Suppressor macrophage (primary cell): ENCODE results near the gene NKAIN2.
"Not testable (repeated sequence)": the region's sequence is repeated elsewhere in the genome, so short reads cannot be mapped to it uniquely, and the experiment has no call there.

Experiments
- DNase-seq, 4 experiments: peaks; one replicate each; pipeline ENCODE4 v3.0.0-alpha.2; 2020 to 2022

Gene NKAIN2

DNA sequence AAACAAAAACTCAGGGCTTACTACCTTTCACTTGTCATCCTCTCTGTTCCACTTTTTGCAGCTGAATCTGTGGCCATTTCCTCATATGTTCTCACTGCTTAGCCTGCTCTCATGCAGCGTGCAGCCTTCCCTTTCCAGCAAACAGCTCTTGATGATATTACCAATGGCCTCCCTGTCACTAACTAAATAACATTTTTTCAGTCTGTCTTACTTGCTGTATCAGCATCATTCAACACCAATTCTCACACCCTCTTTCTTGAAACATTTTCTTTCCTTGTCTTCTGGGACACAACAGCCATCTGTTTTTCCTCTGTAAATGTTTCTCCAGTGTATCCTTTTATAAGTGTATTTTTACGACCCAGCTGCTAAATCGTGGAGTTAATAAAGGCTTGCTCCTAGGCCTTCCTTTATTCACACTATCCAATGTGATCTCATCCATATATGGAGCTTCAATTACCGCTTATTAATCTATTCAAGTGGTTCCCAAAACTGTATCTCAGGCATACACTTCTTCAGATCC lies 634.9 kb downstream of the NKAIN2 start:
- DNase-seq = peak in 3 of 4 experiments; percentile 24 to 32 (median 25)

DNA sequence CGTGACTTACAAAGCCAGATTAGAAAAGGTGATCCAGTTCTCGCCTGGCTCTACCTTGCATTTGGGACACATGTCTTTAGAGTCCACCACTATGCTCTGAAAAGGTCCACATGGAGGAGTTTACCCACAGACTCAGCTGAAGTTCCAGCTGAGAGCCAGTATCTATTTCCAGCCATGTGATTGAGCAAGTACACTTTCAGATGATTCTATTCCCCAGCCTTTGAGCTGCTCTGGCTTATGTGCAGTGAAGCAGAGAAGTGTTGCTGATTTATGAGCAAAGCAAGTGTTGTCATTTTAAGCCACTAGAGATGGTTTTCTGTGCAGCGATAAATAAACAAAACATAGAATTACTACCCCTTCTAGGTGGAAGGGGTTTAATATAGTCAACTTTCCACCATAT lies 637.8 kb downstream of the NKAIN2 start:
- DNase-seq = no peak

DNA sequence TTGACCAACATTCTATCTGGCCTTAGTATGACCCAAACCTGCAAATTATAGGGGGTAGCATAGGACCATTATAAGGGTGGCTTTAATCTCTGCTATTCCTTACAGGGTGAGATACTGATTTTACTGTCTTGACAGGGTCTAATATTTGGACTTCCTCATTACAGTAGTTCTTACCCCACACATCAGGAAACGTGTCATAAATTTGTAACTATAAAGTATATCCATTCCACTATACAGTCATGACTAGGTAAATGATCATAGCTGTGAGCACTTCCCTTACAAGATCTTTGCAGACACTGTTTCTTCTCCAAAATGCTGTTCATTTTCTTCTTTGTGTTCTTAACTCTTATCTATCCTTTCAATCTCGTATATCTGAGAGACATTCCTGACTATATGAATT lies 639.9 kb downstream of the NKAIN2 start:
- DNase-seq = peak in 2 of 4 experiments; percentile 14 to 41

DNA sequence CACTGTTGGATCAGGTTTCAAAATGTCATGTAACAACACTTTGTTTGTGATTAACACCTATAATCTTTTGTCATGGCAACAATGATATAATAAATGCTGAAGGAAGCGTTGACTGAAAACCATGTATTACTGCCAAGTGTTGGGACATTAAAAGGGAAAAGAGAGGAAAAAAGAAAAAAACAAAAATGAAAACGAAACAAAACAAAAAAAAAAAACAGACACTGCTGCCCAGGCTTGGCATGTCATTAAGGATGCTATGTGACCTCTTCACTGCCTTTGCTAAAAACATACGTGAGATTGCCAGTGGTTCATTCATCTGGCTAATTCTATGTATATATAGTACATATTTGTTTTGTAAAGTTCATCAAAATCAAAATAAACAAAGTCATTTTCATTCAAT lies 641.9 kb downstream of the NKAIN2 start:
- no peak for DNase-seq

DNA sequence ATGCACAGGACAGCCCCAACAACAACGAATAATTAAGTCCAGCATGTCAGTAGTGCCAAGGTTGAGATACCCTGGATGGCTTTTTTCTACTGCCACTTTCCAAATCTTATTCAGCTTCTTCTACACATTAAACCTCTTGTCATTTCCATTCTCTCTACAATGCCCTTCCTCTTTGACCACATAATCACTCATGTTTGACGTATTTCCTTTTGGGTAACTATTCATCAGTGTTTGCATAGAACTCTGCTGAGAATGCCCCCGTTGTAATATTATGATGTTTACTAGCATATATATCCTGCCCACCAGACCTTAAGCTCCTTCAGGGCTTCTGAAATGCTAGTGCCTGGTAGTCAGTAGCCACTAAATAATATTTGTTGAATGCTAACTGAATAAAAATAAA lies 643.3 kb downstream of the NKAIN2 start:
- no peak for DNase-seq

DNA sequence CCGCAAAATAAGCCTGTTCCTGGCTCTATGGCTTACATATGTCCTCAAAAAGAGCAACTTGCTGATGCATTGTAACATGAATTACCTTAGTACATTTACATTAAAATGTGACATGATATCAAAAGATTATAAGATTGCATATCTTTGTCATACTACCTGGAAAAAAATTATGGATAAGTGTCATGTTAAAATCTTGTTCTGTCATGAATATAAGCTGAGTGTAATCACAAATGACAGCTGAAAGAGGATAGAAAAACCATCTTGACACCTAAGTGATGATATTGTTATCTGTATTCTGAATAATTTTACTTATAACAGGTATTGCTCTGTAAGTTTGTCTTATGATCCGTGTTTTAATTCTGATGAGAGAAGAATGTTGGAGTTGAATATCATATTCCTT lies 655.6 kb downstream of the NKAIN2 start:
- DNase-seq = no peak

DNA sequence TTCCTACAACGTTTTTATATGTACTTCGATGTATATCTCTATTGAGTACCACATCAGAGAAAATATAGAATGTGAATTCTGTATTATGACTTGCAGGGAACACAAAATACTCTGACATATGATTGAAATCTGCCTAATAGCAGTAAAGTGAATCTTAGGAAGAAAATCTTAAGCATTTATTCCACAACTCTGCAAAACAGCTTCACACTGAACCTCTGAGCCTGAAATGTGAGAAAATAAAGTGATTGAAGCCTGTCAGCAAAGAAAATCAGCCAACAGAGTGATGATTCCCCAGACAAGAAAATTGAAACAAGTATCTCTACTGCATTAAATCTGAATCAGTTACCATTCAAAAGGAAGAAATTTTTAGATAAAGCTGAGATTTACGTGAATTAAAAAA lies 659.1 kb downstream of the NKAIN2 start:
- DNase-seq = no peak

DNA sequence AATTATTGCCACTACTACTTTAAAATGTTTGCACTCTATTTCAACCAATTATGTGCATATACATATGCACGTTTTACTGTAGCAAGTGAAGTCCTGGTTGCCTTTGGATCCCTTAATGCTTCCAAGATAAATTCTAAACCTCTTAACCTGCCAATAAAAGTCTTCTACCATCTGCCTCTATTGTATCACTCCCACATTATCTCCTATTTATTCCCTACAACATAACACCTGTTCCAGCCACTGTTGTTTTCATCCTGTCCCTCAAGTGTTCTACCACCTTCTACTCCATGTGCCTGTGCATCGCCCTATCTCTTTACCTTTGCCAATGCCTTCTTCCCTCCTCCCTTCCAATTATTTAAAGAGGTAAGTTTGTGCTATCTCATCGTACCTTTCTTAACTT lies 659.6 kb downstream of the NKAIN2 start:
- no peak for DNase-seq

DNA sequence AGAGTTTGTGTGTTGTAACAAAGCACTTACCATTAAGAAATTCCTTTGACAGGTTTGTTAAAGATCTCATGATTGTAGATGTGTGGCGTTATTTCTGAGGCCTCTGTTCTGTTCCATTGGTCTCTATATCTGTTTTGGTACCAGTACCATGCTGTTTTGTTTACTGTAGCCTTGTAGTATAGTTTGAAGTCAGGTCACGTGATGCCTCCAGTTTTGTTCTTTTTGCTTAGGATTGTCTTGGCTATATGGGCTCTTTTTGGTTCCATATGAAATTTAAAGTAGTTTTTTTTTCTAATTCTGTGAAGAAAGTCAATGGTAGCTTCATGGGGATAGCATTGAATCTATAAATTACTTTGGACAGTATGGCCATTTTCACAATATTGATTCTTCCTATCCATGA lies 660.9 kb downstream of the NKAIN2 start:
- DNase-seq = not testable (repeated sequence)

DNA sequence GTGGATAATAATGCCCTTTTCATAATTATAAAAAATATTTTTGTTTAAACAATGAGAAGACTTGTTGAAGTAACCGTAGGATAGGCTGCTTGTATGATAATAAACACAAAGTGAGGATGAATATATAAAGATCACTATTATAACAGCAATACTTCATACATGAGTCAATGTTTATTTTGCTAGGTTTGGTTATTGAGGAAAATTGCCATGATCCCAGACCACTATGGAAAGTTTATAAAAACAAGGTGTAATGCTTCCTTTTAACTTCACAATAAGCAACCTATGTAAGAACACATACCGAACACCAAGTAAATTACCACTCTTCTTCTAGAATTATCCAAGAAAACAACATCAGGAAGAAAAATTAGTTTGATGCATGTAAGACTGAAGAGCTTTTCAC lies 663.3 kb downstream of the NKAIN2 start:
- DNase-seq = no peak

DNA sequence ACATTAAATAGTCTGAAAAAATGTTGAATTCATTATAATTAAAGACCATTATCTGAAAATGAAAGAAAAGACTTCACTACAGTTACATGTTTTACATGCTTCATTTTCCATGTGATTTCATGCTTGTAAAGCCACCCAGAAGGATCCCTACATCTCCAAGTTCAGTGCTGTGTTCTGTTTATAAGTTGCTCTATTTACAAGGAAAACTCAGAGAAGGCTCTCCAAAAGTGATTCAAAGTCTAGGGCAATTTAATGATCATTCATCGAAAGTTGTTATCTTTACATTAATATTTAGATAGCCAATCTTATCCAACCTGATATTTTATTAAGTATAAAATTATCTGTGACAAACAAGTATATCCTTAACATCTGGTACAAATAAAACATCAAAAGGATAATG lies 663.7 kb downstream of the NKAIN2 start:
- no peak for DNase-seq

DNA sequence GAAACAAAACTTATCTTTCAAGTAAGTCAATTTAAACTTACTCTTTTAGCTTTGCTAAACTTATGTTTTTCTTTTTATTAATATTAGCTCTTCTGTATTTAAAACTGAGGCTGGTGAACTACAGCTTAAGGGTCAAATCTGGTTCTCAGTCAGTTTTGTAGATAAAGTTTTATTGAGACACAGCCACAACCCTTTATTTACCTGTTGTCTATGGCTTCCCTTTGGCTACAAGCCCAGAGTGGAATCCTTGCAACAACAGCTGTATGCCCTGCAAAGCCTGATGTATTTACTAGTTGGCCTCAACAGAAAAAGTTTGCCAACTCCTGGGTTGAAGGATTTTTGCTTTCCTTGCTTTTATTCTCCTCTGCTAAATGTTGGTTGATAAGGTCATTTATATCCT lies 667.1 kb downstream of the NKAIN2 start:
- DNase-seq = no peak

DNA sequence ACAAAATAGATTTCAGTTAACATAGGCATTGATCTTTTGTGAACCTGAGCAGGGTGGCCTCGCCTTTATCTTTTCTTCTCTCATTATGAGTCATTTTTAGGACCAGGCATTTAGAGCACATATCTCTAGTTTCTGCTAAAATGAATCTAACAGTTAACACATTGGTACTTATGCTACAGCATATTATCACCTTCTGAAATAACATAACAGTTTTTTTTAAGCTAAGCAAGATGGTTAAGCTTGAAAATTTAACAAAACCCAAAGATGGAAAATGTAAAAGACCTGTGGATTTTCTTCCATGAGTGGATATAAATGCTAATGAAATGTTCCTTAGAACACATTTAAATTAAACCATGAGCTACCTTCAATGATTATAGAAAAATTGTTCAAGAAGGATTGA lies 671.5 kb downstream of the NKAIN2 start:
- no peak for DNase-seq

DNA sequence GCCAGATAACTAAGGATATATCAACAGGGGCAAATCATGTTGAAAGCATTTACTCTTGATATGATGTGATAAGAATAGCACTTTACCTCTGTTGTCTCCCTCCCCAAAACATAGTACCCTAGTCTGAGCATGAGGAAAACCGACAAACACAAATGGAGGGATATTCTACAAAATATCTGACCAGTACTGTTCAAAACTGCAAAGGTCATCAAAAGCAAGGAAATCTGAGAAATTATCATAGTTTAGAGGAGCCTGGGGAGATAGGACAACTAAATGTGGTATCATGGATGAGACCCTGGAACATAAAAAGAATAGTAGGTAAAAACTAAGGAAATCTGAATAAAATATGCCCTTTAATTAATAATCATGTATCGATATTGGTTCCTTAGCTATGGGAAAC lies 675.2 kb downstream of the NKAIN2 start:
- no peak for DNase-seq

DNA sequence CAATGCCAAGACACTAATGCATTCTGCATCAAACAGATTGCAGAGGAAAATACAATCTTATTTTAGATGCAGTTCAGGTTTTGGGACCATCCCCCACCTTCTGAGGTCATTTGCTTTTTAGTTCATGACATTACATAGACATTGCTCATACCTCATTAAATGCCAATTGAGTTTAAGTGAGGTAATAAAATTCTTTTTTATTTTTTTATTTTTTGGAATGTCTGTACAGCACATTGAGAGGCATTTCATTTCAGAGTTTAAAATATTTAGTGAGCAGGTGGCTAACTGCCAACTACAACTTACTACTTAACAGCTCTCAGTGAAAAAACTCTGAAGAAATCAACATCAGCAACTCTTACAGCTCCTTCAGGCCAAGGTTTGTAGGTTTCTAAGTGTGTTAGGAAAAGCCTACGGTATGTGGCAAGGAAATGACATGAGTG lies 676.3 kb downstream of the NKAIN2 start:
- no peak for DNase-seq

DNA sequence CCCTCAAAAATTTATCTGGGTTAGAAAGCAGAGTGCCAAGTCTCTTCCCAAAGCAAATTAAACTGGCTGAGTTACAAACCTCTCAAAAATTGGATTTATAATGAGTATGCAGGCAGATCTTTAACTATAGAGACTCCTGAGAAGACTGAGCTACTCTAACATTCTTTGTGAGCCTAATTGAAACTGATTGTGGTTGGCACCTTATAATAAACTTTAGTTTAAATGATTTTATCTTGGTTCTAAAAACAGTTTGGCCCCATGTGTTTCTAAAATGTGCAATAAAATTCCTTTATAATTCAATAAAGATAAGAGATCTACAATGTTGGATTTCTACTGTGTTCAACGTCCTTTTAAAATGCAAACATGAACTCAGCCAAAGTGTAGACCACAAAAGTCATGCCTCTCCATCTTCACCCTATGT lies 678.4 kb downstream of the NKAIN2 start:
- DNase-seq = no peak

DNA sequence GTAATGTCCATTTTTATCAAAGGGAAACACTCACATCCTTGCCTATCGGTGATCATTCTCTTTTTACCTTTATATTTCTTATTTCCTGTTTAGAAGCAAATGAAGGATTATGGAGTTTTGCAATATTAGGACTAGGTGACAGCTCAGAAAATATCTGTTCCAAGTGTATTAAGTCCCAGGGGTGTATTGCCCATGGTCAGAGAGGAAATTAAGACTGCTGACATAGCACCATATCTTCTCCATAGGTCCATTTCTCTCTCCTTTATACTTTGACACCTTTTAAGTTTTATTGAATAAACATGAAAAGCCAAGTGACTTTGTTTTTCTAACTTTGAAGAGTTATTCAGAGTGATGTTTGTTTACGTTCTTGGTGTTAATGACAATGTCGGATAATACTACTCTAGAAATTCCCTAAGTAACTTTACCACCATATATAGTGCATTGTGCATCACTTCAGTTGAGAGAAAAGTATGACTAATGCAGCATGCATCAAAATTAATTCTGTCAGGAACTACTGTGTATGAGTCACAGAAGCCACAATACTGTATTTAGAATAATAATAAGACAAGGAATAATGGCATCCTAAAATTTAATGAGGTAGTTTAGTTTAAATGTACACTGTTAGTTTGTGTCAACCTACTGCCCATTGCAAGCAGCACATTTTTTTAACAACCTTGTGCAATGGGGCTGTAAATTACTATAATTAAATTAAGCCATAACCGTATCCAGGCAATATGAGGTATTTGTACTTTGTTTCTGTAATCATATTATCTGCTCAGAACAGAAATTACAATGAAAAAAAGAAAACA lies 684.2 kb downstream of the NKAIN2 start:
- DNase-seq = peak in 2 of 4 experiments; percentile 2 to 7

DNA sequence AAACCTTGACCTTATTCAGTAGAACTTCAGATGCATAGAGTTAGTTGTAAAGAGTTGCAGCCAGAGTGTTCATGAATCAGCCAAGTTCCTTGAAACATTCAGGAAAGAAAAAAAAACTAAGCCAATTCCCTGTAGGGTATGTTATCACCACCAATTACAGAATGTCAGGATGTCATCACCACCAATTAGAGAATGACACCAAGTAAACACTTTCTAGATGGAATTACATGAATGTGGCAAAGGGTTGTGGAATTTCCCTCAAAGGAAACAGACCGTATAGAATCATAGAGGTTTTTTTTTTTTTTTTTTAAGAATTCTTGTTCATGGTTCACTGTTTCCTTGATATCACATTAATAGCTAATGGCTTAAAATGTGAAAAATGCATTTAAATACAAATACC lies 686.5 kb downstream of the NKAIN2 start:
- no peak for DNase-seq

DNA sequence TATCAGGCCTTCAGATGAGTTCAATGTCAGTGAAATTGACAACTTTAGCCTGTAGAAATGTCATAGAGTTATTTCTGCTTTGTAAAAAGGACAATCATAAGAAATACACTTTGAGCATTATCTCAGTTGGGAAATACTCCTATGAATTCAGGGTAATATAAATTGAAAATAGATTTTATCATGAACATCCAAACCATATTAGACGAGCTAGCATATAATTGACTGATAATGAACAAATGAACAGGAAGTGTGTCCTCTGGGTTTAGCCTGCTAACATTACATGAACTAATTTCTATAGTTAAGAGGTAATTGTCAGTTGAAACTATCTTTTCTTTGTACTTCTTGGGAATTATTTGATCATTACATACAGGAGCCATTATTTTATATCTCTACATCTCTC lies 689.6 kb downstream of the NKAIN2 start:
- no peak for DNase-seq

DNA sequence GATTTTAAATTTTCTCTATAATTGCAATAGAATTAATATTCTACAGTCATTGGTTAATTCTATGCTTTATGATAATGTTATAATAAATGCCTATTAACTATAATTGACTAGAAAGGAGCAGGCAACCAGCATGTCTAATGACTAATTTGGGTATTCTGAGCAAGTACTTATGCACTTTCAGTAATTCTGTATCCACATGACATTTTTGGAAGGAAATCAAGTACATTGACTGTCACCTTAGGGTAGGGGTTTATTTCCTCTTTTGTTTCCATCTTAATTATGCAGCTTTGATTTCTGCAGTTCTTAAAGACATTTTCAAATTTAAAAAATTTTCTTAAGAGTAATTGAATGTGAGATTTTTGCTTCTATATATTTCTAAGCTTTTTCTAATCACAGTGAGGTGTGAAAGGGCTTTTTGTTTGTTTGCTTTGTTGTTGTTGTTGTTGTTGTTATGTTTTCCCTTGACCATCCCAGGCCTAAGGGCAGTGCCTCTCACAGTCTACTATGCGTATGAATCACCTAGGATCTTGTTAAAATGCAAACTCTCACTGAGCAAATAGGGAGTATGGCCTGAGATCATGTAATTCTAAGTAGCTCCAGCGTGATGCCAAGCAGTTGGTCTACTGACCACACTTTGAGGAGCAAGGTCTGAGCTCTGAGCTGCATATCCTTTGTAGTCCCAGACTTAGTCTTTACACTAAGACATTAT lies 691.4 kb downstream of the NKAIN2 start:
- DNase-seq = no peak

DNA sequence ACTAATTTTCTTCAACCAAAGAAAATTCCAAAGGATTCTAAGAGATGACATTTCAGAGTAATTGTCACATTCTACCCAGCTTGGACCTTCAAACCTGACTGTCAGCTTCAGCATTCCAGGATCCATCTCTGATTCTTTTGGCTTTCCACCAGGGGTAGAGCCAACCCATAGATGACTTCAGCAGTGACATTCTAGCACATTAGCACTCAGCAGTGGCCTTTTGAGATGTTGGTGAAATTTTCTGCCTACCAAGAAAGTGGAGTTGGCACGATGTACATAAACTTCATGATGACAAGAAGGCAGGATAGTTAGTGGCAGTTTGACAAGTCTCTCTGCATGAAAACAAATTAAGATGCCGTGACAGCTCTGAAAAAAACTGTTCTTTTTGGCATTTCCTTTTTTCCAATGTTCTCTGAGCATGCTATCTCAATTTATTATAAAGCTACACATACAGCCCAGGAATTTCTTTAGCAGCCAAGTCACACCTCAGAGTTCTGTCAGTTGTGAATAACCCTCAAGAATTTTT lies 692.1 kb downstream of the NKAIN2 start:
- no peak for DNase-seq

DNA sequence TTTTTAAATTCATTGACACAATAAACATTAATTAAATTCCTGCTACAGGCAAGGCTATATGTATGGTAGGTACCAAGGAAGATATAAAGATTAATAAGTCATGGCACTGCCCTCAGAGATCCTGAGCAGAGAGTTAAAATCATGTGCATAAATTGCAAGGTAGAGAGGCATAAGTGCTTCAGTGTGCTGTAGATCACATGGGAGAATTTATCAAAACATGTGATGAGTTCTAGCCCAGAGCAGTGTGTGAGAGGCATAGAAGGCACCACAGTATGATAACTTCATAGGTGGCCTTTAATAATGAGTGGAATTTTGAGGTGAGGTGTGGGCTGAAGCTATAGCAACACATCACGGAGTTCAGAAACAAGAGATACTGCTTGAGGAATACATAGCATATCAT lies 692.7 kb downstream of the NKAIN2 start:
- no peak for DNase-seq

DNA sequence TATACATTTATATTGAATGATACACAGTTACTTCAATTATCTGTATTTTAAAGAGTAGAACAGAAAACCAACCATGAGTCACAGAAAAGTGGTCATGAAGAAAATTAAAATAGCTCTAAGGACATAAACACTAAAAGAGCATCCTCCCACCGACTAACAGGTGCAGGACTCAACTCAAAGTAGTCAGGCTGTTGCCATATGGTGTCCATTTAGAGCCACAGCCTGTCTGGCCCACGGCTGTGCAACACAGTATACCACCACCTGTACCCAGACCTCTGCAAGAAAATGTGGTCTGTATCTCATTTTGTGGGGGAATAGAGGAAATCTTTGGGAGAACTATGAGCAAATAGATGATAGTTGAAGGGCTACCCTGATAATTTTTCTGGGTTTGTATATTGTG lies 708.8 kb downstream of the NKAIN2 start:
- no peak for DNase-seq

DNA sequence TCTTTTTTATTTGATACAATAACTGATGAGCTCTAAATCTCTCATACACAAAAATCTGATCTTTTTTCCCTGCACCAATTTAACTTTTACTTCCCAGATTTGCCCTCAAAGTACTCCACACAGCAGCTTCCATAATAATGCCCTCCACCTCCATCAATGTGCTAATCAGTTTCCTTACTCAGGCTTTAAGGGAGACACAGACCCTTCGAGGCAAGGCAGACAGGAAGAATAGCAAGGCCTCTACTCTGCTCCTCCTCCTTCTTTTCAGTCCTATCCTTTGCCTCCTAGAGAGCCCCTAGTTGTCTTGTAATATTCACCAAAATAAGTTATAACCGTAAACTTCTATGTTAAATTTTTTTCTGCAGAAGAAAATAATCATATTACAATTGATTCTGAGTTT lies 713.7 kb downstream of the NKAIN2 start:
- no peak for DNase-seq
